Measurements from ENCODE around the gene CEP19. TPM values are rescaled to one million over a fixed set of nuclear protein-coding genes. Genes with fewer than 3 reads are reported as not detected.

CEP19 gene
- total RNA-seq, 1 experiment from 2014 or later: 7.1 TPM

DNA sequence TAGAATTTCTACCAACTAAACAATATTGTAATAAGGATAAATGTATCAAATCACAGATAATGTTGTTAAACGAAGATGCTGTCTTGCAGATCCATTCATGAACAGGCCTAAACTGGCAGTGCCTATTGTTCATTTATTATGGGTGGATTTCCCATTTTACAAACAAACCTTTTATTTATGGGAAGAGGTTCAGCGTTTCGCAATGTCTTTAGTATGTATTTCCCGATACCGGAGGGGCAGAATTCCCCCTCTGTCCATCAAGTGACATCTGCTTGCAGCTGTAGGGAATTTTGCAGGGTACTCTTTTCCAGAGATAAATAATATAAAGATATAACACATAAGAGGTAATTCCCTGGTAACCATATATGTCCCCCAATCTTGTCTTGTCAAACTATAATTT is 5.7 kb downstream of the CEP19 start:
- no TSS peak for BruUV-seq (replicated peaks)
- in situ Hi-C loops (cut with HindIII; ENCODE audit: low pct_unique_long_range_greater_than_20kb, low sequenced_read_pairs): no loop called here
- ChIA-PET POLR2A (no interaction called here), CTCF (no interaction called here)
- intact Hi-C loops (cut with micrococcal nuclease; ENCODE audit: unreplicated experiment): no loop called here
- DNase-seq (ENCODE audit: low read depth, low spot score): no peak
- no peak for ATAC-seq
- TF ChIP-seq, protein P1, sequence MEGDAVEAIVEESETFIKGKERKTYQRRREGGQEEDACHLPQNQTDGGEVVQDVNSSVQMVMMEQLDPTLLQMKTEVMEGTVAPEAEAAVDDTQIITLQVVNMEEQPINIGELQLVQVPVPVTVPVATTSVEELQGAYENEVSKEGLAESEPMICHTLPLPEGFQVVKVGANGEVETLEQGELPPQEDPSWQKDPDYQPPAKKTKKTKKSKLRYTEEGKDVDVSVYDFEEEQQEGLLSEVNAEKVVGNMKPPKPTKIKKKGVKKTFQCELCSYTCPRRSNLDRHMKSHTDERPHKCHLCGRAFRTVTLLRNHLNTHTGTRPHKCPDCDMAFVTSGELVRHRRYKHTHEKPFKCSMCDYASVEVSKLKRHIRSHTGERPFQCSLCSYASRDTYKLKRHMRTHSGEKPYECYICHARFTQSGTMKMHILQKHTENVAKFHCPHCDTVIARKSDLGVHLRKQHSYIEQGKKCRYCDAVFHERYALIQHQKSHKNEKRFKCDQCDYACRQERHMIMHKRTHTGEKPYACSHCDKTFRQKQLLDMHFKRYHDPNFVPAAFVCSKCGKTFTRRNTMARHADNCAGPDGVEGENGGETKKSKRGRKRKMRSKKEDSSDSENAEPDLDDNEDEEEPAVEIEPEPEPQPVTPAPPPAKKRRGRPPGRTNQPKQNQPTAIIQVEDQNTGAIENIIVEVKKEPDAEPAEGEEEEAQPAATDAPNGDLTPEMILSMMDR (IDR thresholded peaks at IDR 0.05): no peak
- TF ChIP-seq, protein P2, sequence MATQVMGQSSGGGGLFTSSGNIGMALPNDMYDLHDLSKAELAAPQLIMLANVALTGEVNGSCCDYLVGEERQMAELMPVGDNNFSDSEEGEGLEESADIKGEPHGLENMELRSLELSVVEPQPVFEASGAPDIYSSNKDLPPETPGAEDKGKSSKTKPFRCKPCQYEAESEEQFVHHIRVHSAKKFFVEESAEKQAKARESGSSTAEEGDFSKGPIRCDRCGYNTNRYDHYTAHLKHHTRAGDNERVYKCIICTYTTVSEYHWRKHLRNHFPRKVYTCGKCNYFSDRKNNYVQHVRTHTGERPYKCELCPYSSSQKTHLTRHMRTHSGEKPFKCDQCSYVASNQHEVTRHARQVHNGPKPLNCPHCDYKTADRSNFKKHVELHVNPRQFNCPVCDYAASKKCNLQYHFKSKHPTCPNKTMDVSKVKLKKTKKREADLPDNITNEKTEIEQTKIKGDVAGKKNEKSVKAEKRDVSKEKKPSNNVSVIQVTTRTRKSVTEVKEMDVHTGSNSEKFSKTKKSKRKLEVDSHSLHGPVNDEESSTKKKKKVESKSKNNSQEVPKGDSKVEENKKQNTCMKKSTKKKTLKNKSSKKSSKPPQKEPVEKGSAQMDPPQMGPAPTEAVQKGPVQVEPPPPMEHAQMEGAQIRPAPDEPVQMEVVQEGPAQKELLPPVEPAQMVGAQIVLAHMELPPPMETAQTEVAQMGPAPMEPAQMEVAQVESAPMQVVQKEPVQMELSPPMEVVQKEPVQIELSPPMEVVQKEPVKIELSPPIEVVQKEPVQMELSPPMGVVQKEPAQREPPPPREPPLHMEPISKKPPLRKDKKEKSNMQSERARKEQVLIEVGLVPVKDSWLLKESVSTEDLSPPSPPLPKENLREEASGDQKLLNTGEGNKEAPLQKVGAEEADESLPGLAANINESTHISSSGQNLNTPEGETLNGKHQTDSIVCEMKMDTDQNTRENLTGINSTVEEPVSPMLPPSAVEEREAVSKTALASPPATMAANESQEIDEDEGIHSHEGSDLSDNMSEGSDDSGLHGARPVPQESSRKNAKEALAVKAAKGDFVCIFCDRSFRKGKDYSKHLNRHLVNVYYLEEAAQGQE (IDR thresholded peaks at IDR 0.05; ENCODE audit: insufficient read depth in 1 of 2, low read depth in 2 of 2, low read length in 1 of 2): no peak
- TF ChIP-seq SIN3A (IDR thresholded peaks at IDR 0.05; ENCODE audit: borderline replicate concordance, insufficient read depth, low read depth, low read length) (no peak), POLR2AphosphoS5 (IDR thresholded peaks at IDR 0.05; ENCODE audit: low read depth, low read length) (no peak), TCF7L2 (IDR thresholded peaks at IDR 0.05; ENCODE audit: low read depth, low read length) (no peak)
- Histone ChIP-seq H3K36me3 (ENCODE audit: control insufficient read depth, insufficient read depth, low read length) (no peaks in the 10 kb centered on the region), H3K27me3 (ENCODE audit: control insufficient read depth, insufficient read depth, low read length) (no peaks in the 10 kb centered on the region), H3K27ac (ENCODE audit: low read length) (no peak overlapping the region), H3K4me3 (ENCODE audit: low read depth in 2 of 2, low read length in 2 of 2) (no peak overlapping the region), H3K9me3 (ENCODE audit: control insufficient read depth, insufficient read depth, low read depth, low read length) (no peaks in the 10 kb centered on the region), H3K4me1 (ENCODE audit: control insufficient read depth, insufficient read depth, low read length) (no peaks in the 10 kb centered on the region; the same call in 1 of the 2 replicates)

DNA sequence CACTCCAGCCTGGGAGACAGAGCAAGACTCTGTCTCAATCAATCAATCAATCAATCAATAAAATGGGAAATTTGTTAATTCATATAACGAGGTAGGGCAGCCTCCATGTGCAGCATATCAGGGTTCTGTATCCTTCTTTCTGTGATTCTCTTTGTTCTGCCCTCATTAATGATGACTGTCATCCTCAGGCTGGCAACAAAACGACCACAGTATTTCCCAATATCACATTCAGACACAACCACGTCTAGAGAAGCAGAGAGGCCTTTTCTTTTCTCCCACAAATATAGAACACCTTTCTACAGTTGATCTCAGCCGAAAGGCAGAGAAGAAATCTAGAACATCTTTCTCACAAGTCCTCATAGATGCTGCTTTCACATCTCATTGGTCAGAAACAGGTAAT is 11.2 kb downstream of the CEP19 start:
- Histone ChIP-seq H3K27ac (ENCODE audit: low read length) (no peak overlapping the region), H3K36me3 (ENCODE audit: control insufficient read depth, insufficient read depth, low read length) (no peaks in the 10 kb centered on the region), H3K4me3 (ENCODE audit: low read depth in 2 of 2, low read length in 2 of 2) (no peak overlapping the region), H3K9me3 (ENCODE audit: control insufficient read depth, insufficient read depth, low read depth, low read length) (no peaks in the 10 kb centered on the region), H3K4me1 (ENCODE audit: control insufficient read depth, insufficient read depth, low read length) (no peaks in the 10 kb centered on the region), H3K27me3 (ENCODE audit: control insufficient read depth, insufficient read depth, low read length) (no peaks in the 10 kb centered on the region)
- in situ Hi-C loops (cut with HindIII; ENCODE audit: low pct_unique_long_range_greater_than_20kb, low sequenced_read_pairs): no loop called here
- DNase-seq (ENCODE audit: low read depth, low spot score) (no peak), ATAC-seq (no peak)
- BruUV-seq (replicated peaks): no TSS peak
- TF ChIP-seq, protein P1 (IDR thresholded peaks at IDR 0.05): no peak
- TF ChIP-seq, protein P2 (IDR thresholded peaks at IDR 0.05; ENCODE audit: insufficient read depth in 1 of 2, low read depth in 2 of 2, low read length in 1 of 2): no peak
- no peak for TF ChIP-seq SIN3A (IDR thresholded peaks at IDR 0.05; ENCODE audit: borderline replicate concordance, insufficient read depth, low read depth, low read length)
- CTCF ChIA-PET: no interaction called here
- POLR2A ChIA-PET: no interaction called here
- intact Hi-C loops (cut with micrococcal nuclease; ENCODE audit: unreplicated experiment): no loop called here
